Caco-2 (cell line): Measurements from ENCODE around the gene FMC1. TPM values are rescaled to one million over a fixed set of nuclear protein-coding genes. Genes with fewer than 3 reads are reported as not detected.

Source experiments
- BruUV-seq: library from RNA; stranded (reverse); fragments of 400-500 nt; replicated peaks from 2 replicates; lab custom pipeline; 2021; lab: Mats Ljungman, UMichigan
- CTCF ChIA-PET: fragments of 300-600 bp; sonication (Branson Sonifier 250); formaldehyde crosslinking; loops from one replicate; lab custom pipeline; 2022; ENCODE audit warnings: antibody characterized with exemption; lab: Charles Lee
- POLR2A ChIA-PET: fragments of 300-600 bp; sonication (Branson Sonifier 250); formaldehyde crosslinking; loops from one replicate; lab custom pipeline; 2022; ENCODE audit warnings: antibody characterized with exemption; lab: Charles Lee
- DNase-seq, 2 experiments: peaks; one replicate each; pipeline versions ENCODE4 v3.0.0 to v3.0.0-alpha.2; 2020 to 2022
- H3K27me3 ChIP-seq: replicated peaks from 2 replicates; pipeline ENCODE4 v1.6.0; 2011; ENCODE audit warnings: low read length; ENCODE audit not compliant: control insufficient read depth, insufficient read depth
- H3K36me3 ChIP-seq: 2 replicates; pipeline ENCODE4 v1.5.1; 2011; ENCODE audit warnings: low read length; ENCODE audit not compliant: control insufficient read depth, insufficient read depth
- H3K4me1 ChIP-seq: fragments of 250-450 bp; sonication (Bioruptor Pico); 2 replicates; pipeline ENCODE4 v1.5.1; 2020; ENCODE audit warnings: mild to moderate bottlenecking
- H3K4me3 ChIP-seq: 2 replicates; pipeline ENCODE4 v1.5.1; 2011; ENCODE audit warnings: low read depth, mild to moderate bottlenecking, control low read depth, low read length
- H3K9me3 ChIP-seq: fragments of 250-450 bp; sonication (Bioruptor Pico); 2 replicates; pipeline ENCODE4 v1.5.1; 2020; ENCODE audit warnings: mild to moderate bottlenecking, moderate library complexity
- H3K27ac Mint-ChIP-seq: one replicate; pipeline ENCODE4 v1.8.0; 2022; ENCODE audit warnings: mixed read lengths; ENCODE audit not compliant: unreplicated experiment
- H3K27me3 Mint-ChIP-seq: one replicate; pipeline ENCODE4 v1.8.0; 2022; ENCODE audit warnings: mixed read lengths; ENCODE audit not compliant: insufficient read depth, unreplicated experiment
- H3K36me3 Mint-ChIP-seq: one replicate; pipeline ENCODE4 v1.8.0; 2022; ENCODE audit warnings: mild to moderate bottlenecking, mixed read lengths; ENCODE audit not compliant: insufficient read depth, unreplicated experiment
- H3K4me1 Mint-ChIP-seq: one replicate; pipeline ENCODE4 v1.8.0; 2022; ENCODE audit warnings: low read depth, mixed read lengths; ENCODE audit not compliant: unreplicated experiment
- H3K4me3 Mint-ChIP-seq: one replicate; pipeline ENCODE4 v1.8.0; 2022; ENCODE audit warnings: mild to moderate bottlenecking, moderate library complexity, mixed read lengths; ENCODE audit not compliant: unreplicated experiment
- H3K9me3 Mint-ChIP-seq: one replicate; pipeline ENCODE4 v1.8.0; 2022; ENCODE audit warnings: mixed read lengths; ENCODE audit not compliant: unreplicated experiment
- intact Hi-C: fragments of 100-400 bp; cut with micrococcal nuclease; formaldehyde crosslinking; loops from one replicate; pipeline ENCODE4 v1.10.0; 2022; ENCODE audit not compliant: unreplicated experiment
- total RNA-seq: library from RNA; stranded (reverse); gene quantifications from 2 replicates; pipeline ENCODE4 v1.2.3, GENCODE V29; 2022
- TF ChIP-seq, protein P1 (sequence below), 2 experiments: fragments of 200-600 bp in 1 of 2; IDR thresholded peaks; 1 replicate in 1 of 2; 2 replicates in 1 of 2; pipeline versions ENCODE4 v1.5.1 to v1.8.0; 2011 to 2022; ENCODE audit warnings: antibody characterized with exemption in 1 of 2, control low read depth in 1 of 2, inconsistent platforms in 1 of 2, low read depth in 1 of 2, low read length in 1 of 2, mild to moderate bottlenecking in 1 of 2, moderate library complexity in 1 of 2; ENCODE audit not compliant: insufficient read depth in 1 of 2, severe bottlenecking in 1 of 2, unreplicated experiment in 1 of 2

Gene FMC1
- total RNA-seq, 1 experiment from 2014 or later, result 15.1 TPM

GRCh38 chr7:139328375-139328774 lies 12.8 kb upstream of the FMC1 start:
- Mint-ChIP-seq H3K27me3 (no peaks in the 10 kb centered on the region), H3K27ac (no peak overlapping the region), H3K36me3 (no peaks in the 10 kb centered on the region), H3K4me1 (no peaks in the 10 kb centered on the region), H3K4me3 (no peak overlapping the region), H3K9me3 (no peaks in the 10 kb centered on the region)
- Histone ChIP-seq H3K36me3 (no peaks in the 10 kb centered on the region), H3K9me3 (no peaks in the 10 kb centered on the region), H3K27me3 (no peaks in the 10 kb centered on the region), H3K4me3 (no peak overlapping the region), H3K4me1 (peaks cover 7% of the 10 kb centered on the region; the same call in 1 of the 2 replicates)
- DNase-seq, result no peak
- intact Hi-C loops, result no loop called here
- no TSS peak for BruUV-seq
- ChIA-PET POLR2A (no interaction called here), CTCF (interaction anchor here (0.6 to 0.7 kb wide), 2 partner anchors 12 to 23 kb away, joined by 3 read pairs; no protein-coding TSS in a partner anchor)
- TF ChIP-seq, protein P1, sequence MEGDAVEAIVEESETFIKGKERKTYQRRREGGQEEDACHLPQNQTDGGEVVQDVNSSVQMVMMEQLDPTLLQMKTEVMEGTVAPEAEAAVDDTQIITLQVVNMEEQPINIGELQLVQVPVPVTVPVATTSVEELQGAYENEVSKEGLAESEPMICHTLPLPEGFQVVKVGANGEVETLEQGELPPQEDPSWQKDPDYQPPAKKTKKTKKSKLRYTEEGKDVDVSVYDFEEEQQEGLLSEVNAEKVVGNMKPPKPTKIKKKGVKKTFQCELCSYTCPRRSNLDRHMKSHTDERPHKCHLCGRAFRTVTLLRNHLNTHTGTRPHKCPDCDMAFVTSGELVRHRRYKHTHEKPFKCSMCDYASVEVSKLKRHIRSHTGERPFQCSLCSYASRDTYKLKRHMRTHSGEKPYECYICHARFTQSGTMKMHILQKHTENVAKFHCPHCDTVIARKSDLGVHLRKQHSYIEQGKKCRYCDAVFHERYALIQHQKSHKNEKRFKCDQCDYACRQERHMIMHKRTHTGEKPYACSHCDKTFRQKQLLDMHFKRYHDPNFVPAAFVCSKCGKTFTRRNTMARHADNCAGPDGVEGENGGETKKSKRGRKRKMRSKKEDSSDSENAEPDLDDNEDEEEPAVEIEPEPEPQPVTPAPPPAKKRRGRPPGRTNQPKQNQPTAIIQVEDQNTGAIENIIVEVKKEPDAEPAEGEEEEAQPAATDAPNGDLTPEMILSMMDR (IDR thresholded peaks at IDR 0.05; ENCODE audit: insufficient read depth in 1 of 2, low read depth in 1 of 2, low read length in 1 of 2, severe bottlenecking in 1 of 2, unreplicated experiment in 1 of 2), result no peak

DNA sequence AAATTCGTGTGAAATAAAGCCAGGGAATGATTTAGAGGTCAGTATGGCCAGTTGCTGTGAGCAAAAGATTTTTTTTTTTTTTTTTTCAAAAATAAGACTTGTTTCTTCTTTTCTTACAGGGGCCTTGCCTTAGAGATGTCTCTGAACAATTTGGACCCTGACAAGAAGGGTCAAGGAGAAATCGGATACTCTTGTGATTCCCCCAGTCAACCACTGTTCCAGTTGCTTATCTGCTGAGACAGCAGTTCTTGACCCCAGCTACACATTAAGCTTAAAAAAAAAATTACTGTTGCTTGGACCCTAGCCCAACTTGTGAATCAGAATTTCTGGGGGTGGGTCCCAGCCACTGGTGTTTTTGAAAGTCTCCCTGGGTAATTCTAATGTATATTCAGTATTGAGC lies 12.0 kb upstream of the FMC1 start:
- no peaks in the 10 kb centered on the region for H3K9me3 ChIP-seq
- H3K36me3 Mint-ChIP-seq, result no peaks in the 10 kb centered on the region
- H3K36me3 ChIP-seq, result no peaks in the 10 kb centered on the region
- intact Hi-C loops, result no loop called here
- no peak overlapping the region for H3K27ac Mint-ChIP-seq
- ChIA-PET POLR2A (no interaction called here), CTCF (interaction anchor here (0.9 kb wide), 1 partner anchor 45 kb away, joined by 3 read pairs; no protein-coding TSS in a partner anchor)
- BruUV-seq, result no TSS peak
- TF ChIP-seq, protein P1 (IDR thresholded peaks at IDR 0.05; ENCODE audit: insufficient read depth in 1 of 2, low read depth in 1 of 2, low read length in 1 of 2, severe bottlenecking in 1 of 2, unreplicated experiment in 1 of 2), result no peak
- no peaks in the 10 kb centered on the region for H3K27me3 Mint-ChIP-seq
- no peaks in the 10 kb centered on the region for H3K4me1 Mint-ChIP-seq
- H3K27me3 ChIP-seq, result no peaks in the 10 kb centered on the region
- H3K4me3 Mint-ChIP-seq, result no peak overlapping the region
- no peak for DNase-seq
- H3K4me1 ChIP-seq, result peaks cover 7% of the 10 kb centered on the region; the same call in 1 of the 2 replicates
- H3K9me3 Mint-ChIP-seq, result no peaks in the 10 kb centered on the region
- no peak overlapping the region for H3K4me3 ChIP-seq

- Mint-ChIP-seq H3K9me3 (no peaks in the 10 kb centered on the region), H3K36me3 (no peaks in the 10 kb centered on the region)
Observed at GRCh38 chr7:139330333-139331030, 10.7 kb upstream of the FMC1 start.

More at GRCh38 chr7:139330333-139331030, 10.7 kb upstream of the FMC1 start:
- Mint-ChIP-seq H3K4me1 (no peaks in the 10 kb centered on the region), H3K27ac (no peak overlapping the region), H3K4me3 (no peak overlapping the region), H3K27me3 (no peaks in the 10 kb centered on the region)
- no TSS peak for BruUV-seq
- H3K27me3 ChIP-seq, result no peaks in the 10 kb centered on the region
- intact Hi-C loops, result no loop called here
- no peak overlapping the region for H3K4me3 ChIP-seq
- no peaks in the 10 kb centered on the region for H3K36me3 ChIP-seq
- no peak for DNase-seq
- ChIA-PET POLR2A (no interaction called here), CTCF (no interaction called here)
- TF ChIP-seq, protein P1 (IDR thresholded peaks at IDR 0.05; ENCODE audit: insufficient read depth in 1 of 2, low read depth in 1 of 2, low read length in 1 of 2, severe bottlenecking in 1 of 2, unreplicated experiment in 1 of 2), result no peak
- no peaks in the 10 kb centered on the region for H3K9me3 ChIP-seq
- peaks cover 7% of the 10 kb centered on the region; the same call in 1 of the 2 replicates for H3K4me1 ChIP-seq
